ENCODE measurements around the gene FOXC1.

Gene FOXC1

GRCh38 chr6:1636272-1636825, 26.6 kb downstream of the FOXC1 start:
- no peaks in the 10 kb centered on the region for H3K36me3 ChIP-seq (ENCODE audit: insufficient read depth, low read length)
- no peak overlapping the region for H3K27ac ChIP-seq (ENCODE audit: low read depth, low read length)
- H3K79me2 ChIP-seq (ENCODE audit: control insufficient read depth, insufficient read depth, low read length, unreplicated experiment): no peaks in the 10 kb centered on the region
- no peak overlapping the region for H2AFZ ChIP-seq (ENCODE audit: low read length, unreplicated experiment)
- no peak overlapping the region for H3K4me3 ChIP-seq (ENCODE audit: low read depth, low read length)
- no peaks in the 10 kb centered on the region for H3K4me1 ChIP-seq (ENCODE audit: control insufficient read depth, insufficient read depth, low read length, unreplicated experiment)
- H3K27me3 ChIP-seq (ENCODE audit: insufficient read depth, low read length): no peaks in the 10 kb centered on the region

- Histone ChIP-seq H3K27ac (ENCODE audit: low read depth, low read length) (no peak overlapping the region), H3K4me1 (ENCODE audit: control insufficient read depth, insufficient read depth, low read length, unreplicated experiment) (no peaks in the 10 kb centered on the region), H3K79me2 (ENCODE audit: control insufficient read depth, insufficient read depth, low read length, unreplicated experiment) (no peaks in the 10 kb centered on the region), H3K27me3 (ENCODE audit: insufficient read depth, low read length) (no peaks in the 10 kb centered on the region), H2AFZ (ENCODE audit: low read length, unreplicated experiment) (no peak overlapping the region), H3K36me3 (ENCODE audit: insufficient read depth, low read length) (no peaks in the 10 kb centered on the region), H3K4me3 (ENCODE audit: low read depth, low read length) (no peak overlapping the region)
These were observed 27.5 kb downstream of the FOXC1 start for GRCh38 chr6:1636971-1637871.

- Histone ChIP-seq H2AFZ (ENCODE audit: low read length, unreplicated experiment) (no peak overlapping the region), H3K4me1 (ENCODE audit: control insufficient read depth, insufficient read depth, low read length, unreplicated experiment) (no peaks in the 10 kb centered on the region), H3K79me2 (ENCODE audit: control insufficient read depth, insufficient read depth, low read length, unreplicated experiment) (no peaks in the 10 kb centered on the region), H3K4me3 (ENCODE audit: low read depth, low read length) (no peak overlapping the region), H3K27me3 (ENCODE audit: insufficient read depth, low read length) (no peaks in the 10 kb centered on the region), H3K36me3 (ENCODE audit: insufficient read depth, low read length) (no peaks in the 10 kb centered on the region), H3K27ac (ENCODE audit: low read depth, low read length) (no peak overlapping the region)
These were observed 29.7 kb downstream of the FOXC1 start for GRCh38 chr6:1639430-1639829.

- no peaks in the 10 kb centered on the region for H3K79me2 ChIP-seq (ENCODE audit: control insufficient read depth, insufficient read depth, low read length, unreplicated experiment)
- no peaks in the 10 kb centered on the region for H3K27me3 ChIP-seq (ENCODE audit: insufficient read depth, low read length)
- H3K36me3 ChIP-seq (ENCODE audit: insufficient read depth, low read length): no peaks in the 10 kb centered on the region
- no peak overlapping the region for H3K27ac ChIP-seq (ENCODE audit: low read depth, low read length)
- no peak overlapping the region for H3K4me3 ChIP-seq (ENCODE audit: low read depth, low read length)
- no peaks in the 10 kb centered on the region for H3K4me1 ChIP-seq (ENCODE audit: control insufficient read depth, insufficient read depth, low read length, unreplicated experiment)
- no peak overlapping the region for H2AFZ ChIP-seq (ENCODE audit: low read length, unreplicated experiment)
These were observed 30.8 kb downstream of the FOXC1 start for GRCh38 chr6:1640476-1640875.

- H3K79me2 ChIP-seq (ENCODE audit: control insufficient read depth, insufficient read depth, low read length, unreplicated experiment): no peaks in the 10 kb centered on the region
- H3K4me1 ChIP-seq (ENCODE audit: control insufficient read depth, insufficient read depth, low read length, unreplicated experiment): no peaks in the 10 kb centered on the region
- H3K27ac ChIP-seq (ENCODE audit: low read depth, low read length): no peak overlapping the region
- no peak overlapping the region for H3K4me3 ChIP-seq (ENCODE audit: low read depth, low read length)
- no peak overlapping the region for H2AFZ ChIP-seq (ENCODE audit: low read length, unreplicated experiment)
- H3K36me3 ChIP-seq (ENCODE audit: insufficient read depth, low read length): no peaks in the 10 kb centered on the region
- no peaks in the 10 kb centered on the region for H3K27me3 ChIP-seq (ENCODE audit: insufficient read depth, low read length)
These were observed 31.7 kb downstream of the FOXC1 start for GRCh38 chr6:1641343-1641885.

GRCh38 chr6:1643111-1643510, 33.4 kb downstream of the FOXC1 start:
- Histone ChIP-seq H3K27me3 (ENCODE audit: insufficient read depth, low read length) (no peaks in the 10 kb centered on the region), H3K4me1 (ENCODE audit: control insufficient read depth, insufficient read depth, low read length, unreplicated experiment) (no peaks in the 10 kb centered on the region)

GRCh38 chr6:1643830-1644445, 34.2 kb downstream of the FOXC1 start:
- Histone ChIP-seq H3K27ac (ENCODE audit: low read depth, low read length) (no peak overlapping the region), H3K79me2 (ENCODE audit: control insufficient read depth, insufficient read depth, low read length, unreplicated experiment) (no peaks in the 10 kb centered on the region), H3K27me3 (ENCODE audit: insufficient read depth, low read length) (no peaks in the 10 kb centered on the region), H2AFZ (ENCODE audit: low read length, unreplicated experiment) (no peak overlapping the region), H3K36me3 (ENCODE audit: insufficient read depth, low read length) (no peaks in the 10 kb centered on the region), H3K4me1 (ENCODE audit: control insufficient read depth, insufficient read depth, low read length, unreplicated experiment) (no peaks in the 10 kb centered on the region), H3K4me3 (ENCODE audit: low read depth, low read length) (no peak overlapping the region)

More at GRCh38 chr6:1643111-1643510, 33.4 kb downstream of the FOXC1 start:
- Histone ChIP-seq H2AFZ (ENCODE audit: low read length, unreplicated experiment) (no peak overlapping the region), H3K79me2 (ENCODE audit: control insufficient read depth, insufficient read depth, low read length, unreplicated experiment) (no peaks in the 10 kb centered on the region), H3K36me3 (ENCODE audit: insufficient read depth, low read length) (no peaks in the 10 kb centered on the region), H3K4me3 (ENCODE audit: low read depth, low read length) (no peak overlapping the region), H3K27ac (ENCODE audit: low read depth, low read length) (no peak overlapping the region)

- Histone ChIP-seq H3K27me3 (ENCODE audit: insufficient read depth, low read length) (no peaks in the 10 kb centered on the region), H3K4me3 (ENCODE audit: low read depth, low read length) (no peak overlapping the region), H3K27ac (ENCODE audit: low read depth, low read length) (no peak overlapping the region), H2AFZ (ENCODE audit: low read length, unreplicated experiment) (no peak overlapping the region), H3K4me1 (ENCODE audit: control insufficient read depth, insufficient read depth, low read length, unreplicated experiment) (no peaks in the 10 kb centered on the region), H3K79me2 (ENCODE audit: control insufficient read depth, insufficient read depth, low read length, unreplicated experiment) (no peaks in the 10 kb centered on the region), H3K36me3 (ENCODE audit: insufficient read depth, low read length) (no peaks in the 10 kb centered on the region)
These were observed 34.9 kb downstream of the FOXC1 start for GRCh38 chr6:1644516-1645060.

GRCh38 chr6:1645466-1646185, 35.9 kb downstream of the FOXC1 start:
- Histone ChIP-seq H2AFZ (ENCODE audit: low read length, unreplicated experiment) (no peak overlapping the region), H3K27me3 (ENCODE audit: insufficient read depth, low read length) (no peaks in the 10 kb centered on the region)

GRCh38 chr6:1651362-1651761, 41.6 kb downstream of the FOXC1 start:
- H3K79me2 ChIP-seq (ENCODE audit: control insufficient read depth, insufficient read depth, low read length, unreplicated experiment): no peaks in the 10 kb centered on the region
- no peak overlapping the region for H3K4me3 ChIP-seq (ENCODE audit: low read depth, low read length)
- H3K36me3 ChIP-seq (ENCODE audit: insufficient read depth, low read length): no peaks in the 10 kb centered on the region
- H3K27ac ChIP-seq (ENCODE audit: low read depth, low read length): no peak overlapping the region
- H2AFZ ChIP-seq (ENCODE audit: low read length, unreplicated experiment): no peak overlapping the region
- H3K4me1 ChIP-seq (ENCODE audit: control insufficient read depth, insufficient read depth, low read length, unreplicated experiment): no peaks in the 10 kb centered on the region
- H3K27me3 ChIP-seq (ENCODE audit: insufficient read depth, low read length): no peaks in the 10 kb centered on the region

More at GRCh38 chr6:1645466-1646185, 35.9 kb downstream of the FOXC1 start:
- Histone ChIP-seq H3K36me3 (ENCODE audit: insufficient read depth, low read length) (no peaks in the 10 kb centered on the region), H3K4me3 (ENCODE audit: low read depth, low read length) (no peak overlapping the region), H3K27ac (ENCODE audit: low read depth, low read length) (no peak overlapping the region), H3K79me2 (ENCODE audit: control insufficient read depth, insufficient read depth, low read length, unreplicated experiment) (no peaks in the 10 kb centered on the region), H3K4me1 (ENCODE audit: control insufficient read depth, insufficient read depth, low read length, unreplicated experiment) (no peaks in the 10 kb centered on the region)
